GM19238 (cell line): ENCODE measurements around the gene NUP107.
A peak's percentile ranks its signal among the peaks of the same experiment; 100 is the strongest.

ENCODE experiments used
- DNase-seq: peaks from one replicate; pipeline ENCODE4 v3.0.0; 2011; ENCODE audit warnings: low spot score; ENCODE audit not compliant: insufficient read length

Gene NUP107

GRCh38 chr12:68739891-68740290 lies 53.1 kb downstream of the NUP107 start:
- no peak for DNase-seq

- DNase-seq: no peak
These were observed 56.6 kb downstream of the NUP107 start for GRCh38 chr12:68743356-68743755.

GRCh38 chr12:68745376-68745903 lies 58.7 kb downstream of the NUP107 start:
- no peak for DNase-seq

GRCh38 chr12:68745904-68746571 lies 59.3 kb downstream of the NUP107 start, which contains the start of gene SLC35E3:
TSS of gene SLC35E3 (plus strand) at chr12:68746176. CDS start at chr12:68746378, 202 bp downstream.
- peak; percentile 93 for DNase-seq

- DNase-seq: peak; percentile 23
These were observed 59.9 kb downstream of the NUP107 start for GRCh38 chr12:68746572-68747180.

GRCh38 chr12:68749443-68749842 lies 62.7 kb downstream of the NUP107 start:
- DNase-seq: no peak

GRCh38 chr12:68749861-68750260 lies 63.1 kb downstream of the NUP107 start:
- DNase-seq: no peak

GRCh38 chr12:68750506-68750905 lies 63.7 kb downstream of the NUP107 start:
- no peak for DNase-seq

- DNase-seq: no peak
These were observed 68.9 kb downstream of the NUP107 start for GRCh38 chr12:68755536-68756243.

- DNase-seq: no peak
These were observed 73.1 kb downstream of the NUP107 start for GRCh38 chr12:68759852-68760251.

GRCh38 chr12:68760806-68761441 lies 74.1 kb downstream of the NUP107 start:
- no peak for DNase-seq

- DNase-seq: no peak
These were observed 74.6 kb downstream of the NUP107 start for GRCh38 chr12:68761442-68761812.

GRCh38 chr12:68761901-68762630 lies 75.3 kb downstream of the NUP107 start:
- DNase-seq: no peak

- DNase-seq: no peak
These were observed 75.9 kb downstream of the NUP107 start for GRCh38 chr12:68762691-68763090.

GRCh38 chr12:68765696-68766095 lies 78.9 kb downstream of the NUP107 start:
- no peak for DNase-seq

- no peak for DNase-seq
These were observed 79.9 kb downstream of the NUP107 start for GRCh38 chr12:68766646-68767045.

GRCh38 chr12:68767191-68767590 lies 80.4 kb downstream of the NUP107 start:
- DNase-seq: no peak

- no peak for DNase-seq
These were observed 81.7 kb downstream of the NUP107 start for GRCh38 chr12:68768431-68768939.

GRCh38 chr12:68769941-68770340 lies 83.2 kb downstream of the NUP107 start:
- no peak for DNase-seq

- DNase-seq: no peak
These were observed 84.6 kb downstream of the NUP107 start for GRCh38 chr12:68771223-68771925.
